WTC11 (cell line): ENCODE measurements around the gene MRTFB.

Experiments
- CBFB ChIP-seq: sonication (generic); formaldehyde crosslinking; IDR thresholded peaks from 2 replicates; pipeline ENCODE4 v1.8.1; 2022; ENCODE audit warnings: mild to moderate bottlenecking, low read depth, missing genetic modification reagents
- E2F5 ChIP-seq: sonication (generic); formaldehyde crosslinking; IDR thresholded peaks from 2 replicates; pipeline ENCODE4 v1.8.1; 2022; ENCODE audit warnings: mild to moderate bottlenecking, moderate library complexity, missing genetic modification reagents
- FOXJ3 ChIP-seq: sonication (generic); formaldehyde crosslinking; IDR thresholded peaks from 2 replicates; pipeline ENCODE4 v1.9.0; 2021; ENCODE audit warnings: missing genetic modification reagents, mild to moderate bottlenecking, borderline replicate concordance
- MAX ChIP-seq: sonication (generic); formaldehyde crosslinking; IDR thresholded peaks from 2 replicates; pipeline ENCODE4 v1.8.0; 2022; ENCODE audit warnings: mild to moderate bottlenecking, missing genetic modification reagents
- NR2C2 ChIP-seq: sonication (generic); formaldehyde crosslinking; IDR thresholded peaks from 2 replicates; pipeline ENCODE4 v1.8.0; 2022; ENCODE audit warnings: mild to moderate bottlenecking, missing genetic modification reagents
- NR3C1 ChIP-seq: sonication (generic); formaldehyde crosslinking; conservative IDR thresholded peaks from 2 replicates; pipeline ENCODE4 v1.8.1; 2023; ENCODE audit warnings: low read depth, mild to moderate bottlenecking, missing genetic modification reagents
- USF1 ChIP-seq: sonication (generic); formaldehyde crosslinking; IDR thresholded peaks from 2 replicates; pipeline ENCODE4 v1.8.0; 2022; ENCODE audit warnings: mild to moderate bottlenecking, missing genetic modification reagents
- USF2 ChIP-seq: sonication (generic); formaldehyde crosslinking; IDR thresholded peaks from 2 replicates; pipeline ENCODE4 v1.8.1; 2023; ENCODE audit warnings: mild to moderate bottlenecking, missing genetic modification reagents, moderate library complexity
- ZBTB43 ChIP-seq: sonication (generic); formaldehyde crosslinking; IDR thresholded peaks from 2 replicates; pipeline ENCODE4 v1.8.1; 2023; ENCODE audit warnings: mild to moderate bottlenecking, missing genetic modification reagents
- TF ChIP-seq, protein P1 (sequence below): fragments of 200-600 bp; IDR thresholded peaks from 2 replicates; pipeline ENCODE4 v1.8.0; 2022; ENCODE audit warnings: antibody characterized with exemption
- TF ChIP-seq, protein P2 (sequence below): fragments of 250-450 bp; sonication (Bioruptor Pico); IDR thresholded peaks from 2 replicates; pipeline ENCODE4 v2.1.2; 2022; ENCODE audit warnings: mild to moderate bottlenecking, moderate library complexity

DNA sequence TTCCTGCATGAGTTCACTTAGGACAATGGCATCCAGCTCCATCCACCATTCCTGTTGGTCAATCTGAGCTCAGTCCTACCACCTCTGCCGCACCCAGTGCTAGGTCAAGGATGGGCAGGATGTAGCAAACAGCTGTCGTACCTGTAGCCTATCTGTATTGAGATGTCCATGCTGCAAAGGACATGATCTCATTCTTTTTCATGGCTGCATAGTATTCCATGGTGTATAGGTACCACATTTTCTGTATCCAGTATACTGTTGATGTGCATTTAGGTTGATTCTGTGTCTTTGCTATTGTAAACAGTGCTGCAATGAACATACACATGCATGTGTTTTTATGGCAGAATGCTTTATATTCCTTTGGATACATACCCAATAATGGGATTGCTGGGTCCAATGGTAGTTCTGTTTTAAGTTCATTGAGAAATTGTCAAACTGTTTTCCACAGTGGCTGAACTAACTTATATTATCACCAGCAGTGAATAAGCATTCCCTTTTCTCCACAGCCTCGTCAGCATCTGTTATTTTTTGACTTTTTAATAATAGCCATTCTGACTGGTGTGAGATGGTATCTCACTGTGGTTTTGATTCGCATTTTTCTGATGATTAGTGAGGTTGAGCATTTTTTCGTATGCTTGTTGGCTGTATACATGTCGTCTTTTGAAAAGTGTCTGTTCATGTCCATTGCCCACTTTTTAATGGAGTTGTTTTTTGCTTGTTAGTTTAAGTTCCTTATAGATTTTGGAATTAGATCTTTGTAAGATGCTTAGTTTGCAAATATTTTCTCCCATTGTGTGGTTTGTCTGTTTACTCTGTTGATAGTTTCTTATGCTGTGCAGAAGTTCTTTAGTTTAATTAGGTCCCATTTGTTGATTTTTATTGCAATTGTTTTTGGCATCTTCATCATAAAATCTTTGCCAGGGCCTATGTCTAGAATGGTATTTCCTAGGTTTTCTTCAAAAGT, 7.2 kb upstream of the MRTFB start:
- TF ChIP-seq MAX (CRISPR knock-in tag) (no peak), CBFB (CRISPR knock-in tag) (no peak), USF2 (CRISPR knock-in tag) (no peak), E2F5 (CRISPR knock-in tag) (no peak), ZBTB43 (CRISPR knock-in tag) (no peak), NR3C1 (CRISPR knock-in tag) (no peak), FOXJ3 (CRISPR knock-in tag) (no peak), USF1 (CRISPR knock-in tag) (no peak), NR2C2 (CRISPR knock-in tag) (no peak)
- TF ChIP-seq, protein P1, sequence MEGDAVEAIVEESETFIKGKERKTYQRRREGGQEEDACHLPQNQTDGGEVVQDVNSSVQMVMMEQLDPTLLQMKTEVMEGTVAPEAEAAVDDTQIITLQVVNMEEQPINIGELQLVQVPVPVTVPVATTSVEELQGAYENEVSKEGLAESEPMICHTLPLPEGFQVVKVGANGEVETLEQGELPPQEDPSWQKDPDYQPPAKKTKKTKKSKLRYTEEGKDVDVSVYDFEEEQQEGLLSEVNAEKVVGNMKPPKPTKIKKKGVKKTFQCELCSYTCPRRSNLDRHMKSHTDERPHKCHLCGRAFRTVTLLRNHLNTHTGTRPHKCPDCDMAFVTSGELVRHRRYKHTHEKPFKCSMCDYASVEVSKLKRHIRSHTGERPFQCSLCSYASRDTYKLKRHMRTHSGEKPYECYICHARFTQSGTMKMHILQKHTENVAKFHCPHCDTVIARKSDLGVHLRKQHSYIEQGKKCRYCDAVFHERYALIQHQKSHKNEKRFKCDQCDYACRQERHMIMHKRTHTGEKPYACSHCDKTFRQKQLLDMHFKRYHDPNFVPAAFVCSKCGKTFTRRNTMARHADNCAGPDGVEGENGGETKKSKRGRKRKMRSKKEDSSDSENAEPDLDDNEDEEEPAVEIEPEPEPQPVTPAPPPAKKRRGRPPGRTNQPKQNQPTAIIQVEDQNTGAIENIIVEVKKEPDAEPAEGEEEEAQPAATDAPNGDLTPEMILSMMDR, result no peak
- TF ChIP-seq, protein P2, sequence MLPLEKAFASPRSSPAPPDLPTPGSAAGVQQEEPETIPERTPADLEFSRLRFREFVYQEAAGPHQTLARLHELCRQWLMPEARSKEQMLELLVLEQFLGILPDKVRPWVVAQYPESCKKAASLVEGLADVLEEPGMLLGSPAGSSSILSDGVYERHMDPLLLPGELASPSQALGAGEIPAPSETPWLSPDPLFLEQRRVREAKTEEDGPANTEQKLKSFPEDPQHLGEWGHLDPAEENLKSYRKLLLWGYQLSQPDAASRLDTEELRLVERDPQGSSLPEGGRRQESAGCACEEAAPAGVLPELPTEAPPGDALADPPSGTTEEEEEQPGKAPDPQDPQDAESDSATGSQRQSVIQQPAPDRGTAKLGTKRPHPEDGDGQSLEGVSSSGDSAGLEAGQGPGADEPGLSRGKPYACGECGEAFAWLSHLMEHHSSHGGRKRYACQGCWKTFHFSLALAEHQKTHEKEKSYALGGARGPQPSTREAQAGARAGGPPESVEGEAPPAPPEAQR, result no peak
